HG03521 (cell line): ENCODE measurements around the gene CHAF1B.

ENCODE experiments used
- ATAC-seq: cut with Tn5 transposase; IDR thresholded peaks from one replicate; pipeline ENCODE4 v1.9.1; 2021; ENCODE audit warnings: mild to moderate bottlenecking, moderate library complexity; ENCODE audit not compliant: unreplicated experiment

Gene CHAF1B

DNA sequence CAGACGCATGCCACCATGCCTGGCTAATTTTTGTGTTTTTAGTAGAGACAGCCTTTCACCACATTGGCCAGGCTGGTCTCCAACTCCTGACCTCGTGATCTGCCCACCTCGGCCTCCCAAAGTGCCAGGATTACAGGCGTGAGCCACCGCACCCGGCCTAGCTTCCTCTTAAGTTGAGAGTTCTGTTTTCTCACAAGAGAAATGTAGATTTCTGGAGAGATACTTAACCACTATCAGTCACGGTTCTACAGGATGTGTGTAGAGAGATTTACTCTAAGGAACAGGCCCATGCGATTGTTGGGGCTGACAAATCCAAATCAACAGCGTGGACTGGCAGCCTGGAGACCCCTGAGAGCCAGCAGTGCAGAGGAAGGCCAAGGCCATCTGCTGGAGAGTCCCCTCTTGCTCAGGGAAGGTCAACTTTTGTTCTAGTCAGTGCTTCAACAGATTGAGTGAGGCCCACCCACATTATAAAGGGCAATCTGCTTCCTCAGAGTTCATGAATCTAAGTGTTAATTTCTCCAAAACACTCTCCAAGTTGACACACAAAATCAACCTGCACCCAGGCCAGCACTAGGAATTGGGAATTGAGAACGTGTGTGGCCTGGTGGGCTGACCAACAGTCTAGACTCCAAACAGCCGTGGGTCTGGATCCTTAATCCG is 38.7 kb downstream of the CHAF1B start:
- no peak for ATAC-seq

DNA sequence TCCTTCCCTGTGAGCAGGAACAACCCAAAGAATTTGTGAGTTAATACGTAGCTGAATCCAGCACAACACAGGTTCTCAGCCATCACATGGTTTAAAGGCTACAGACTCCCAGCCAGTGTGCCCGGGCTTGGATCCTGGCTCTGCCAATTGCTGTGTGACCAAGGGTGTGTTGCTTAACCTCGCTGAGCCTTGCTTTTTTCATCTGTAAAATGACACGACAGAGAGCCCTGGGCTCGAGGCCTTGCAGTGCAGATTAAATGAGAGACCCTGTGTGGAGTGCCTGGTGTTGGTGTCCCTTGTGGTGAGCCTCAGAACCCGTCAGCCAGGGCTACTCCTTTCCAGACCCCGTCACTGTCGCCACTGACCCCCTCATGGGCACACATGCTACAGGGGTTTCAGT is 39.4 kb downstream of the CHAF1B start:
- no peak for ATAC-seq

DNA sequence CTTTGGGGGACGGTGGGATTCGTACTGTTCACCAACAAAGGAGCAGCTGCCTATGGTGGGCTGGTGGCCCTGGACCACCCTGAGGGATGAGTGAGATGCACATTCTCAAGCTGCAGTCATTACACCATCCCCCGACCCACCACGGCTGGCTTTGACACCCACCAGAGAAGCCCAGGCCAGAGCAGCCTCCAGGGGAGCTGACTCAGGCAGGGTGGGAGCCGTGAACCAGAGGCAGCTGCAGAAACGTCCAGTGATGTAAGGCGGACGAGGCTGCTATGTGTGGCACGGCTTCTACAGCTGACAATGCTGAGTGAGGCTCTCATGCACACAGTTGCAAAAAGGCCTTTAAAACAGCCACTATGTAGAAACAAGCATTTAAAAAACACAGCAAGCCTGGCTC is 40.1 kb downstream of the CHAF1B start:
- no peak for ATAC-seq

DNA sequence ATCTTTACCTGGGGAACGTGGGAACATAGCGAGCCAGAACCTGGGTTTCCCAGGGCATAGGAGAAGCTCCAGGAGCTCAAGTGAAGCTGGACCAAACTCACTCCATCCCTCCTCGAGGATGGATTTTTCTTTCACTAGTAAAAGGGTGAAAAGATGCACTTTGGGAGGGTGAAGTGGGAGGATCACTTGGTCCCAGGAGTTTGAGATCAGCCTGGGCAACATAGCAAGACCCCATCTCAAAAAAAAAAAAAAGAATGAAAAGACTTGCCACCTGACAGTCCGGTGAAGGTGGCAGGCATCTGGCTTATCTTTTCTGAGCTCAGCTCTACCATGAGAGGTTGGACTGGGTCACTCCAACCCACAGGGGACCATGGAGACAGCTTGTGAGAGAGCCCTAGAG is 42.3 kb downstream of the CHAF1B start:
- ATAC-seq: no peak

DNA sequence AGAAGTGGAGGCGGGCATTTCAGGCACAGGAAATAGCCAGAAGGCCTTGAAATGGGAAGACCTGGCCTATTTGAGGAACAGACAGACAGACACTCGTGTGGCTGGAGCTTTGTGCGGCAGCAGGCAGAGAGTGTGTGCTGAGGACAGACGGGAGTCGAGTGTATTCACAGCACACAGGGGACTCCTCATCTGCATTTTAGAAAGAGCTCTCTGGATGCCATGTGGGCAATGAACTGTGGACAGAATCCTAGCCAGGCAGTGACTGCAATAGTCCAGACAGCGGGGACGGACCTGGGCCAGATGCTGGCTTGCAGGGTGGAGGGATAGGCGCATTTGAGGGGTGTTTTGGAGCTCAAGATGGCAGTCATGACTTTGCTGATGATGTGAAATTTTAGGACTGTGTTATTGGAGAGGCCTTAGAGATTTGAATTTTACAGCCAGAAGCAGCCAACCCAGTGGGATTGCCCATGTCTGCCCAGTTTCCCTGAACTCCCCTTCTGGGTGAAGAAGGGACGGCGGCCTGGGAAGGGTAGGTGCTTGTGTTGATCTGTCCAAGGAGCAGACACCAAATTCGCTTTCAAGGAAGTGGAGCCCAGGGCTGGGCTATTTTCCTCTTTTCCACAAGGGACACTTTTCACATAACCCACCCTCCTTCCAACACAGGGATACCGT is 43.7 kb downstream of the CHAF1B start:
- ATAC-seq: no peak

DNA sequence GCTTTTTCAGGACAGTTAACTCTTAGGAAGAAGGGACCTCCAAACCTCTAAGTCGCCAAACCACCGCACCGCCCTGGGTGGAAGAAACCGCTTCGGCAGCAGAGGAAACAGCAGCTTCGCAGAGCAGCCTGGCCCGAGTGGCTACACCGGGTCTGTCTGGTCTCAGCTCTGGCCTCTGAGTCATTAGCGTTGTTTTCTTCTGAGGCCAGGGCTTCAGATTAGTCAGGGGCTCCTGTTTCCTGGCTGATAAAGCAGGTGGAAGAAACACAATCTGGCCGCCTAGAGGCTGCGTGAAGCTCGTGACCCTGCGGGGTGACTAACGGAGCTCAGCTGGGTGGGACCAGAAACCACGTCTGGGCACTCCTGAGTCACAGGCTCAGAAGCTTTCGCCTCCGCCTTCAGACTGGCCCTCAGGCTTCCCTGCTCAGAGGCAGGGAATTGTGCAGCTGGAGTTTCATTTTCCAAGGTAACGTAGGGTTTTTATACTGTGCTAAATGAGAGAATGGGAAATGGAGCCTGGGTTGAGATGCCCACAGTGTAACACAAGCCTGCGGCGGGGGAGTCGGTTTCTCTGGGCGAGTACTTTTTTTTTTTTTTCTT is 44.9 kb downstream of the CHAF1B start:
- ATAC-seq: peak; percentile 73

DNA sequence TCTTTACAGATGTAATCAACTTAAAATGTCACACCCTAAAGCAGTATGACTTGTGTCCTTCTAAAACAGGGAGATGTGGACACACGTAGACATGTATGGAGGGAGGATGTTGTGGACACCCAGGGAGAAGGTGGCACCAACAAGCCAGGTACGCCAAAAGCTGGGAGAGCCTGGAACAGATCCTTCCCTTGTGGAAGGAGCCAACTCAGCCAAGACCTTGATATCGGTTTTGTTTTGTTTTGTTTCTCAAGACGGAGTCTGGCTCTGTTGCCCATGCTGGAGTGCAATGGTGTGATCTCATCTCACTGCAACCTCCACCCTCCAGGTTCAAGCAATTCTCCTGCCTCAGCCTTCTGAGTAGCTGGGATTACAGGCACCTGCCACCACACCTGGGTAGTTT is 45.6 kb downstream of the CHAF1B start:
- ATAC-seq: no peak

DNA sequence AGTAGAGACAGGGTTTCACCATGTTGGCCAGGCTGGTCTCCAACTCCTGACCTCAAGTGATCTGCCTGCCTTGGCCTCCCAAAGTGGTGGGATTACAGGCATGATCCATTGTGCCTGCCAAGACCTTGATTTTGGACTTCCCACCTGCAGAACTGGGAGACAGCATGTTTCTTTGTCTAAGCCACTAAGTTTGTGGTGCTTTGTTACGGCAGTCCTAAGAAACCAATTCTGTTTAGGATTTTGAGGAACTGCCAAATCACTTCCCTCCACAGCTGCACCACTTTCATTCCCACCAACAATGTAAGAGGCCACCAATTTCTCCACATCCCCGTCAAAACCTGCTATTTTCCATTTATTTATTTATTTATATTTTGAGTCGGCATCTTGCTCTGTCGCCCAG is 46.1 kb downstream of the CHAF1B start:
- ATAC-seq: no peak

DNA sequence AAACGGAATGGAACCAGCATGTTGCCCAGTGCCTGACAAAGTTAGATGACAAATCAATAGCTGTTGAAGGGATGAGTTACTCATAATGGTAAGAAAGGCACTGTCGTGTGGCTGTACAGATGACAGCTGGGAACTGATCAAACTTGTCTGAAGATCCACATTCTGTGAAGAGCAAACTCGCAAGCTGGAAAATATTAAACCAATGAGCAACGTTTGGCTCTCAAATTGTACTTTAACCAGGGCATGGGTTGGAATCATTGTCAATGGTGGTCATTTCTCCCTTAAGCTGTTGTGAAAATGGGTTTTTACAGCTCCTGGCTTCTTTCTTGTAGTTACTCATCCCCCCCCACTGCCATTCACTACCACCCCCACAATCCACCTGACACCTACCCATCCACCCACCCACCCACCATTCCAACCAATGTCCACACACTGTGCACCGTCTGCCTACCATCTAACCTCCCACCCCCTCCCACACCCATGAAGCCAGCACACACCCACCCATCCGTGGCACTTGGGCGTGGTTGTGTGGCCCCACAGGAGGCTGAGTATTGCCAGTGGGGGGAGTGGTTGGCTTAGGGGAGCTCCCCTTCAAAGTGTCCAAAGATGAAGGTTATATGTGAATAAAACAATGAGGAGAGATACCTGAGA is 48.0 kb downstream of the CHAF1B start:
- ATAC-seq: no peak

DNA sequence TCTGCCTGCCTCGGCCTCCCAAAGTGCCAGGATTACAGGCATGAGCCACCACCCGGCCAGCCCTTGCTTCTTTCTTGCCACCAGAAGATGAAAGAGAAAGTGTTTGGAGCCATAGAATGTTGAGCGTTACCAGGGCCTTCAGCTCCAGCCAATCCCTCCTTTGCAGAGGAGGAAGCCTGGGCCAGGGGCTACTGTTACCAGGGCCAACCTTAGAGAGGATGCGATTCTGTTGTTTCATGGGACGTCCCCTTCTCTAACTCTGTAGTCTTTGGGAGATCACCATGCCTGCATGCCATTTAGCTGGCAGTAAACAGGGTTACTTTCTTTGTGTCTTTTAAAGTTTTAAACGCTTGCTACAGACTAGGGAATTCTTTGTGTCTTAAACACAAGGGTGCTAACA is 49.0 kb downstream of the CHAF1B start:
- ATAC-seq: no peak

DNA sequence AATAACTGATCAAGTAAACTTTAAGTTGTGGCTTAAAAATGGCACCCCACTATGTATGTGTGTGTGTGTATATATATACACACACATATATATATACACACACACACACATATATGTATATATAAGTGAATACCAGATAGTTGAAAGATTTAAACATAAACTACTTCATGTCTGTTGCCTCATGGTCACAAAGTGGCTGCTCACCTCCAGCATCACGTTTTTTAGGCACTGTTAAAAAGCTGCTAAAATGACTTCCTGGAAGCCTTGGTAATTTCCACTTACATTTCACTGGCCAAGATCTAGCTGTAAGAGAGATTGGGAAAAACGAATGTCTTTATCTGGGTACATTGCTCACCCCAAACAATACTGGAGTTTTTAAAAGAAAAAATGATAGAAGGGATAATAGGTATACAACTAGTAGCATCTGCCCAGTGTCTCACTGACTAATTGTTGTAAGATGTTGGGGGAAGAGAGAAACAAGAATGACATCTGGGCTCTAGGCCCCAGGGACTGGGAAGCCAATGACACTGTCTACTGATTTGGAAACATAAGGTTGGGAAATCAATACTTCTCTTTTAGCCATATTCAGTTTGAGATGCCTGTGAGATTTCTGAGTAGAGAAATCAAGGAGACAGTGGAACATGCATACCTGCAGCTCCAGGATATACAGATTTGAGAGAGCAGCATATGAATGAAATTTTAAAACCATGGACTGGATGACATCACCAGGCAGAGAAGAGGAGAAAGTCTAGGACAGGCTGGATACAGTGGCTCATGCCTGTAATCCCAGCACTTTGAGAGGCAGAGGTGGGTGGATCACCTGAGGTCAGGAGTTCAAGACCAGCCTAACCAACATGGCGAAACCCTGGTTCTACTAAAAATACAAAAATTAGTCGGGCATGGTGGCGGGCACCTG is 51.9 kb downstream of the CHAF1B start:
- no peak for ATAC-seq

DNA sequence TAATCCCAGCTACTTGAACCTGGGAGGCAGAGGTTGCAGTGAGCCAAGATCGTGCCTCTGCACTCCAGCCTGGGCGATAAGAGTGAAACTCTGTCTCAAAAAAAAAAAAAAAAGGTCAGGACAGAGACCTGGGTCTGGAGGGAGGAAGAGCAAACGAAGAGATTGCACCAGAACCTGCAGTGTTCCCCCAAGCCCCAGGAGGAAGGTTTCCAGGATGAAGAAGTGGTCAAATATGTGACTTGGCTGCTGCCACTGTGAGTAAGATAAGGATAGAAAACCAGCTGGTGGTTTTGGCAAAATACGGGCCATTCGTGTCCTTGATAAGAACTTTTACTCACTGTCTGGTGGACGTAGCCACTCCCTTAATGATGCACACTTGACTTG is 52.5 kb downstream of the CHAF1B start:
- no peak for ATAC-seq

DNA sequence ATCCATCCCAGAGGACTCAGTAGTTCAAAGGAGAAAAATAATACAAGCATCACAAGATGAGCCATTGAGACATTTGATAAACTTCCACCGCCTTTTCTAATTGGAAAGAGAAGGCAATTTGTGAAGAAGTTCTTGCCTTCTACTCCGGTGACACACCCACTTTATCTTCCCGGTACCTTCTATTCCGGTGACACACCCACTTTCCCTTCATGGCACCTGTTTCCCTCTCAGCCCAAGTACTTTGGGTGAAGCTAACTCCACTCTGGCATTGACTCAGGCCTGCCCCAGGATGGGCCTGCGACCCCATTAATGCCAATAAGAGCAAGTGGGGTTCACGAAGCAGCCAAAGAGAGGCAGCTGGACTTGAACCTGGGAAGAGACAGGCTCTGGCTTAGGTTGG is 56.5 kb downstream of the CHAF1B start:
- ATAC-seq: no peak

DNA sequence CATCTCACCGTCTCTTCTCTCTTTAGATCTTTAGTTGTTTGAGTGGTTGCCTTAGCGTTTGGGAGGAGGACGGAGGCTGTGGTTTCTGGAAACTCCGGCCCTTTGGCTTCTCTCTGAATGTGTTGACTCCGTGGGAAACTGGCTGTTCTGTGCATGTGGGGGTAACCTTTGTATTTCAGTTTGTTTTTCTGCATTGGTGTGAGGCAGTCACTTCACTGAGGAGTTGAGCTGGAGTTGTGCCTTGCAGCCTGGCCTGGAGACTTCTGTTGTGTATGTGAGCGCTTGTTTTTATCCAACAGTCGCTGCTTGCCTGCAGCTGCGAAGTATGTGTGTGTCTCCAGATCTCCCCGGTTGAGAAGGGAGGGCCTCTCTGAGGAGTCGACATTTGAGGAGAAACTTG is 61.1 kb downstream of the CHAF1B start:
- ATAC-seq: no peak

DNA sequence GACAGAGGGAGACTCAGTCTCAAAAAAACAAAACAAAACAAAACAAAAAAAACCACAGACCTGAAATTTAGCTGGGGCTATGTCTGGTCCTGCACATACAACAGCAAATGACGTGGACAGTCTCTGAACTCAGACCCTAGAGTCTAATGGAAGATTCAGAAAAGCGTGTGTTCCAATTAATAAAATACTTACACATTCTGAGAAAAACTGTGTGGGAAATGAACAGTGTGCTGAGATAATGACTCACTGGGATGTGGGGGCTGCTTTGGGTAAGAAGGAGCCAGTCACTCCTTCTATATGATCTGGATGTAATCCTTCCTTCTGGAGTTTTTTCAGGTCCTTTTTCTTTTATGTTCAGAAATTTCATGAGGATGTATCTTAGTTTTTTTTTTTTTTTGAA is 65.3 kb downstream of the CHAF1B start:
- ATAC-seq: no peak

DNA sequence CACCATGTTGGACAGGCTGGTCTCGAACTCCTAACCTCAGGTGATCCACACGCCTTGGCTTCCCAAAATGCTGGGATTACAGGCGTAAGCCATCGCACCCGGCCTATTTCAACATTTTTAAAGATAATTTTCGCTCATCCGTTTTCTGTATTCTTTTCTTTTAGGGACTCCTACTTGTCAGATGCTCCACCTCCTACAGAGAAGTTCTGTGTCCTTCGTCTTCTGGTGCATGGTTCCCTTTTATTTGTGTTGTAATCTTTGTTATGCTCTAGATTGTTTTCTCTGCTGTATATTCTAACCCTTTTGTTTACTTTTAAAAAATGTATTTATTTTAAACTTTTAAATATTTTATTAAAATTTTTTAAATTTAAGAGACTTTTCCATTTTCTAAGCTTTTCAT is 66.3 kb downstream of the CHAF1B start:
- ATAC-seq: no peak

DNA sequence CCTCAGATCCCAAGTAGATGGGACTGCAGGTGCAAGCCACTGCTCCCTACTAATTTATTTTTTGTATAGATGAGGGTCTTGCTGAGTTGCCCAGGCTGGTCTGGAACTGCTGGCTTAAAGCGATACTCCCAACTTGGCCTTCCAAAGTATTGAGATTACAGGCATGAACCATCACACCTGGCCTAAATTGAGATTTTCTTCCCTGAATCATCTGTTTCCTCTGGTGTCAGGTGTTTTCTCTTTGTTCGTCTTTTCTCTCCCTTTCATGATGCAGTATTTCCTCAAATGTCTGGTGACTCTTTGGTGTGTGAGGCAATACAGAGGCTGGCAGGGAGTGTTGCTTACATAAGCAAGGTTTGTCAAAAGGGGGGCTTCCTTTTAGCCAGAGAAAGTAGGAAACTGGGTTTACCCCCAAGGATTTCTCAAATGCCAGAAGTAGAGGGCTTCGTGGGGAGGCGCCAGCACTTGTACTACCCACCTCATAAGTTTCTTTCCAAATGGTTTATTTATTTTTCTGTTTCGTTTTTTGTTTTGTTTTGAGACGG is 67.2 kb downstream of the CHAF1B start:
- ATAC-seq: no peak

DNA sequence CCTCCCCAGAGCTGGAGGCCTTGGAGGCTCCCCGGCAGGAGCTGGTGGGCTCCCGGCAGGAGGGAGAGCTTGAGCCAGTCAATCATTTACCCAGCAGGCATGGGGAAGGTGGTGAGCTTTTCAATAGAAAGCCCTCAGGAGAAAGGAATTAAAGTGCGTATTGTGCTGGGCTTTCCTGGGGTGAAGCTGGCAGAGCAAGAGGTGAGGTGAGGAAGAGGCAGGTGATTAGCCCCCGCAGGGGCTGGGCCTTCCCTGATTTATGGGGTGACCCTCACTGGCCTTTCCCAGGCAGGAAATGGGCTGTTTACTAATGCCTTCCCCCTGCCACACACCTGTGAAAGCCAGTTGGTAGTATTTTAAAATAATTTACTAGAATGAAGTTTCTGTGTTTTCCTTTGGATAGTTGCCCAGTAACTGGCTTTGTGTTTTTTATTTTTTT is 68.9 kb downstream of the CHAF1B start:
- no peak for ATAC-seq

DNA sequence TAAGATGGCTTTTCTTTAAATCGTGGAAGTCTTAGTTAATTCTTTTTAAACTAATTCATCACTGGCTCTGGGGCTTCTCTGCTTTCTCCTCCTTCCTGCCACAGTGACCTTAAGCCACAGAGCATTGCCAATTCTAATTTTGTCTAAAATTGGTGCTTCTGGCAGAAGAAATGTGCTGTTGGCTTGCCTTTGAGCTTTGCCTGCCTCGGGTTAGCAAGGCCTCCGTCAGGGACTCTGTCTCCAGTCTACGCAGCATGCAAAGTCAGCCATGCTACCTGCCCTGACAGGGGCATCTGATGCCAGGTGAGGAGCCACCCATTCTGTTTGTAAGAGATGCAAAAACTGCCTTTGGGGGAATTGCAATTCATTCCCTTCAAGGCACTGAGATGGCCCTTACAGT is 69.5 kb downstream of the CHAF1B start:
- no peak for ATAC-seq

DNA sequence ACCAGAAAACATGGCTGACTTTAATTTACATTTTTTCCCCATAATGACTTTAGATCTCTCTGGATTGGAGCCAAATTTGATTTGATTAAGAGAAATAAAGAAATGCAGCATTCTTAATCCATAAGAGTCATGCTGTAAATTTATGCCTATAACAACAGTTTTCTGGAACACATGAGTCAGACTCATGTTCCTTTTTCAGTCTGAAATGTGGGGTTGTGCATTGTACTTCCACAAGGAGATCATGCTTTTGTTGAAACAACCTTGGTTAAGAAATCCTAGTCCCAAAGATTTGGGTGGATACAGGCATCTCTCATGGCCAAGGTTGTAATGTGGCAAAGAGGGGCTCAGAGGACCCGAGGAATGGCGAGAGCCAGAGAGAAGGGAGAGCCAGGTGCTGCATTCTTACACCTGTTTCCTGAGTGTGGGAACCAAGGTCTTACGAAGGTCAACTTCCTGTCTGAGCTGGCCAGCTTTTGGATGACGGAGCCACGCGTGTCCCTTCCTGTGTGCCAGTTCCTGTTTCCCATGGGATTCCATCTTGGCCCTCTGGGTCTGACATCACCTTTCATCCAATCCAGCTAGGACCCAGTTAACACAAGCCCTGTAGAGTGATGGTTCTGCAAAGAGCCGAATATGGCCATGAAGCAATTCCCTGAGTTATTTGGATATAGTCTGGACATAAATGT is 71.7 kb downstream of the CHAF1B start:
- no peak for ATAC-seq
